Activated CD4-positive, alpha-beta T cell treated with anti-CD3 and anti-CD28 coated beads, Interleukin-10, Interleukin-2, amounts not matched to agents 100 ng/mL and 50 ng/mL, durations not matched to agents 16 hours and 8 hours (primary cell): ENCODE data around the gene NFATC3.

Source experiments
- DNase-seq: peaks from one replicate; pipeline ENCODE4 v3.0.0-alpha.2; 2020

Gene NFATC3

GRCh38 chr16:68085259-68086071, at the start of gene NFATC3:
Gene NFATC3, plus strand, starts transcription at chr16:68085370. Its CDS starts 312 bp downstream, at chr16:68085682.
- DNase-seq = peak; percentile 99

- no peak for DNase-seq
These were observed 47.2 kb upstream of the NFATC3 start for GRCh38 chr16:68037841-68038597.

- peak; percentile 89 for DNase-seq
These were observed 44.5 kb upstream of the NFATC3 start for GRCh38 chr16:68040506-68041288.

GRCh38 chr16:68041783-68042182, 43.4 kb upstream of the NFATC3 start:
- no peak for DNase-seq

GRCh38 chr16:68046106-68046505, 39.1 kb upstream of the NFATC3 start:
- no peak for DNase-seq

- no peak for DNase-seq
These were observed 37.2 kb upstream of the NFATC3 start for GRCh38 chr16:68047987-68048386.

- DNase-seq = no peak
These were observed 35.7 kb upstream of the NFATC3 start for GRCh38 chr16:68049449-68049848.

GRCh38 chr16:68055395-68055794, 29.8 kb upstream of the NFATC3 start:
- DNase-seq = no peak

GRCh38 chr16:68059804-68060203, 25.4 kb upstream of the NFATC3 start:
- peak; percentile 42 for DNase-seq

GRCh38 chr16:68061396-68061795, 23.8 kb upstream of the NFATC3 start:
- no peak for DNase-seq

GRCh38 chr16:68062910-68063393, 22.2 kb upstream of the NFATC3 start:
- peak; percentile 73 for DNase-seq

- peak; percentile 81 for DNase-seq
These were observed 20.3 kb upstream of the NFATC3 start for GRCh38 chr16:68064791-68065365.

GRCh38 chr16:68065716-68066305, 19.4 kb upstream of the NFATC3 start:
- no peak for DNase-seq

- DNase-seq = no peak
These were observed 18.4 kb upstream of the NFATC3 start for GRCh38 chr16:68066763-68067162.

- no peak for DNase-seq
These were observed 16.2 kb upstream of the NFATC3 start for GRCh38 chr16:68068926-68069325.

- peak; percentile 68 for DNase-seq
These were observed 15.5 kb upstream of the NFATC3 start for GRCh38 chr16:68069511-68070248.

GRCh38 chr16:68070249-68070730, 14.9 kb upstream of the NFATC3 start:
- no peak for DNase-seq

- peak; percentile 52 for DNase-seq
These were observed 14.2 kb upstream of the NFATC3 start for GRCh38 chr16:68070806-68071517.

- DNase-seq = no peak
These were observed 13.7 kb upstream of the NFATC3 start for GRCh38 chr16:68071518-68071901.

GRCh38 chr16:68072038-68072695, 13.0 kb upstream of the NFATC3 start:
- DNase-seq = no peak
